Stimulated activated naive CD8-positive, alpha-beta T cell treated with anti-CD3 and anti-CD28 coated beads, Interleukin-15, Interleukin-2, amounts not matched to agents 100 U/mL and 50 U/mL, for 24 hours (primary cell): ENCODE data around the gene HDAC5.
"Not testable (repeated sequence)": the region's sequence is repeated elsewhere in the genome, so short reads cannot be mapped to it uniquely, and the experiment has no call there.

Experiments used
- ATAC-seq: fragments of 150-1000 bp; cut with Tn5 transposase; one replicate; pipeline ENCODE4 v1.10.0; 2021
- DNase-seq: peaks from one replicate; pipeline ENCODE4 v3.0.0; 2021

The HDAC5 gene

GRCh38 chr17:44066204-44066930, 57.1 kb downstream of the HDAC5 start, which contains the start of gene LSM12:
TSS of gene LSM12 (minus strand) at chr17:44066671. CDS start at chr17:44066587, 84 bp downstream.
- peak; percentile 74 for ATAC-seq
- DNase-seq, result peak; percentile 96

DNA sequence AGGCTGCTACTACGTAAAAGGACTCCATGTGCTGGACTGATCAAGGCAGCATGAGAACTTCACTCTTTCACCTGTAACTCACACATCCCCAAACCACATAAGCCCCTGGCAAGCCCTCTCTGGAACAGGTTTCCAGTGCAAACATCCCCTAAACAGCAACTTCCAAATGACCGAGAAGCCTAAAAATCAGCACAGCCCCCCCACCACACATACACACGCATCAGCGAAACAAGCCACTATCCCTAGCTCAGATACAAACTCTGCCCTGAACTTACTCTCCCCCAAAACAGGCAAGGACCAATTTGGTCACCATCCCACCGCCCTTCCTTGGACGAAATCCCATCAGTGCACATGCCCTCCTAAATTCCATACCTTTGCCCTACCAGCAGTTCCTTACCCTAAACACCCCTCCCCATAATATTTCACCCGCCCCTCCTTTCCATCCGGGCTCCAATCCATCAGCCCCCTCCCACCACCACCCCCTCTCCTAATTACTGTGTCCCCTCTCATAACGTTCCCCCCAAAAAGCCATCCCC, 57.7 kb downstream of the HDAC5 start:
- no peak for ATAC-seq

DNA sequence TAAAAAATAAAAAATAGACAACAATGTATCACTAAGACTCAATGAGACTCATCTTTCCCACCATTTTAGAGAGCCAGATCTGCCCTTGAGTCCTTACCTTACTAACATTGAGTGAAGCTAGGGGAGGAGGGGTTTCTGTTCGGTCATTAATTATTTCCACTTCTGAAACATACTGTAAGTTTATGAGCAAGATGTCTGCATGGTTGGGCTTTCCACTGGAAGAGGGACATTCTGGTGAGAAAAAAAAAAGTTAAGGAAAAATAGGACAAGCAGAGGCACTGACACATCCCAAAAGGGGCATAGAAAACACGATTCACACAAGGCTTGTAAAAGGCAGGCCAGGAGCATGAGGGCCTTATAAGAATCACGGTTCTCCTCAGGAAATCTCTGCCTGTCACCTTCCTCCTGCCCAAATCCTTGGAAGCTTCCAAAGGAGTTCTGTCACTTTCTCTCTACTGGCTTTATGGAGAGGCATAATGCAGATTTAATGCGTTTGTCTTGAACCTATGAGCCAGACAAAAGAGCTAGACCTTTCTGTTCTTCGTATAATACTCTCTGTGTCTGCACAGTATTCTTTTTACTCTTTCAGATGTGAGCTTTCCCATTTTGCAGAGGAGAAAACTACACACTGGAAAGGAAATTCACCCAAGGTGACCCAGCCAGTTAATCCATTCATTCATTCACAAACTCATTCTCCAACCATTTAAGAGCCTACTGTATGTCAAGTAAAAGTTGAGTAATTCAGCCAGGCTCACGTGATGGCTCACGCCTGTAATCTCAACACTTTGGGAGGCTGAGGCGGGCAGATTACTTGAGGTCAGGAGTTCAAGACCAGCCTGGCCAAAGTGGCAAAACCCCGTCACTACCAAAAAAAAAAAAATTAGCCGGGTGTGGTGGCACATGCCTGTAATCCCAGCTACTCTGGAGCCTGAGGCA, 59.5 kb downstream of the HDAC5 start:
- DNase-seq (no peak), ATAC-seq (no peak)

More for the DNA sequence above, 57.7 kb downstream of the HDAC5 start:
- DNase-seq, result peak; percentile 21

DNA sequence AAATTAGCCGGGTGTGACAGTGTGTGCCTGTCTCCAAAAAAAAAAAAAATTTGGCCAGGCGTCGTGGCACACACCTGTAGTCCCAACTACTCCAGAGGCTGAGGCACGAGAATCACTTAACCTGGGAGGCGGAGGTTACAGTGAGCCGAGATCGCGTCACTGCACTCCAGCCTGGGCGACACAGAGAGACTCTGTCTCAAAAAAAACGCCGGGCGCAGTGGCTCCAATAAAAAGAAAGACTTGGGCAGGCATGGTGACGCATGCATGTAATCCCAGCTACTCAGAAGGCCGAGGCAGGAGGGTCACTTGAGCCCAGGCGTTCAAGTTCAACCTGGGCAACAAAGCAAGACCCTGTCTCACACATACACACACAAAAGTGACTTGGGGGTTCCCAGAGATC, 60.6 kb downstream of the HDAC5 start:
- DNase-seq, result no peak
- no peak for ATAC-seq

GRCh38 chr17:44061446-44061845, 62.0 kb downstream of the HDAC5 start:
- no peak for DNase-seq
- no peak for ATAC-seq

DNA sequence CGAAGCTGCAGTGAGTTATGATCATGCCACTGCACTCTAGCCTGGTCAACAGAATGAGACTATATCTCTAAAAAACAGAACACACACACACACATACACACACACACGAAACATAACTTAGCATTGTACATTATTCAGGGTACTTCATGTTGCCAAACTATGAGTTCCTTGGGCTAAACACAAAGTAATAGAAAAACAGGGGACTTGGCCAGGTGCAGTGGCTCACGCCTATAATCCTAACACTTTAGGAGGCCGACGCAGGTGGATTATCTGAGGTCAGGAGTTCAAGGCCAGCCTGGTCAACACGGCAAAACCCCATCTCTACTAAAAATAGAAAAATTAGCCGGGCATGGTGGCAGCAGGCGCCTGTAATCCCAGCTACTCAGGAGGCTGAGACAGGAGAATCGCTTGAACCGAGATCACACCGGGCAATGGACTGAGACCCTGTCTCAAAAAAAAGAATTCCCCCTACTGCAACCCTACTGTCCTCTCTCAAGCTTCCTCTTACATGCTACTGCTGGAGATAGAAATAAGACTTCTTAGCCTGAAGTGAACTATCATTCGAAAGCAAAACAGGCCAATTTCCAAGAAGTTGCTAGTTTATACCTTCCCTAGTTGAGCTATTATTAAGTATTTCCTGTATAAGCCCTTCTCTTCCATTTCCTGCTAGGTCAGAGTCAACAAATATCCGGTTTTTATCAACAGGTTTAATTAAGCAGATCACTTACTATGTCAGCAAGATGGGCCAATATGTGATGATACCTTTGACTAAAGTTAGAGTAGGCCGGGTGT, 64.1 kb downstream of the HDAC5 start:
- DNase-seq, result no peak
- ATAC-seq, result no peak

GRCh38 chr17:44053125-44053872, 70.1 kb downstream of the HDAC5 start:
- no peak for DNase-seq
- no peak for ATAC-seq

DNA sequence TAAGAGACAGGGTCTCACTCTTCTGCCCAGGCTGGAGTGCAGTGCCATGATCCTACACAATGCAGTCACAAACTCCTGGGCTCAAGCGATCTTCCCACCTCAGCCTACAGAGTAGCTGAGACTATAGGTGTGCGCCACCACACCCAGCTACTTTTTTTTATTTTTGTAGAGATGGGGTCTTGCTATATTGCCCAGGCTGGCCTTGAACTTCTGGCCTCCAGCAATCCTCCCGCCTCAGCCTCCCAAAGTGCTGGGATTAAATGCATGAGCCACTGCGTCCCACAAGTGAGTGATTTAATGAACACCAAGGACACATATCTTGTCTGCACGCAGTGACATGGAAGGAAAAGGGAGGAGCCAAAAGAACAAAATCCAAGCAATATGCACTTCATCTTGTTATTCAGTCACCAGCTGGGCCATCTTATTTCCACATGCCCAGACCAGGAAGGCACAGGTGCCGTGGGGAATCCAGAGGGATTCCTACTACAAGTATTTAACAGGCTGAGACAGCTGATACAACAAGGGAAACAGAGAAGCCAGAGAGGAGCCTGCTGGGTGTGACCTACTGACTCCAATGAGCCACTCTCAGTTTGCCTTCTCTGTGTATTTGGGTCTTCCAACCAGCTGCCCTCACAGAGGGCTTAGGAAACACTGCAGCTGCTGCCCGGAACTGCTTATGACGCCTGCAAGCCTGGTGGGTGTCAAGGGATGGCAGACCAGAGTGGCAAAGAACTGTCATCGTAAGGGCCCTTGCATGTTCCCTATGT, 74.0 kb downstream of the HDAC5 start:
- no peak for DNase-seq
- no peak for ATAC-seq

GRCh38 chr17:44046893-44047292, 76.5 kb downstream of the HDAC5 start:
- not testable (repeated sequence) for ATAC-seq, DNase-seq

DNA sequence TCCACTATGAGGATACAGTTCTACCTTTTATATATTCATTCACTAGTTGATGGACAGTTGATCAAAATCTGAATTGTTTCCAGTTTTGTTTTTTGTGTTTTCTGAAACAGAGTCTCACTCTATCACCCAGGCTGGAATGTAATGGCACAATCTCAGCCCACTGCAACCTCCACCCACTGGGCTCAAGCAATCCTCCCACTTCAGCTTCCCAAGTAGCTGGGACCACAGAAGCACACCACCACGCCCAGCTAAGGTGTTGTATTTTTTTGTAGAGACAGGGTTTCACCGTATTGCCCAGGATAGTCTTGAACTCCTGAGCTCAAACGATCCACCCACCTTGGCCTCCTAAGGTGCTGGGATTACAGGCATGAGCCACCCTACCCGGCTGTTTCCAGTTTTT, 78.0 kb downstream of the HDAC5 start:
- DNase-seq (no peak), ATAC-seq (no peak)

GRCh38 chr17:44044071-44044470, 79.4 kb downstream of the HDAC5 start:
- ATAC-seq, result no peak
- DNase-seq, result no peak

DNA sequence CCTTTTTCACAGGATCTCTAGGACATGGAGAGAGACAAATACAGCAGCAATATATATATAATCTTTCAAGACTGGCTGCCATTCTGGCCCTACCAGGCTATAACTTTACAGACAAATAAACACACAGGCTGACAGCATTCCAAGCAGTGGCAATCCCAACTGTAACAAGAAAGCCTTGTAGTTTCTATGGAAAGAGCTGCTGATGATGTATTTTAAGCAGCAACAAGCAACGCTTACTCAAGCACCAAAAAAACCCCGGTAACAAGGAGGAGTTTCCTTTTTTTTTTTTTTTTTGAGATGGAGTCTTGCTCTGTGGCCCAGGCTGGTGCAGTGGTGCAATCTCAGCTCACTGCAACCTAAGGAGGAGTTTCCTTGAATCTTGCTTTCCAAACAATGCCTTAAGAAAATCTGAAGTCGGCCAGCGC, 80.2 kb downstream of the HDAC5 start:
- no peak for ATAC-seq
- no peak for DNase-seq

- DNase-seq, result no peak
- no peak for ATAC-seq
Measured at GRCh38 chr17:44039829-44040635, 83.4 kb downstream of the HDAC5 start.

DNA sequence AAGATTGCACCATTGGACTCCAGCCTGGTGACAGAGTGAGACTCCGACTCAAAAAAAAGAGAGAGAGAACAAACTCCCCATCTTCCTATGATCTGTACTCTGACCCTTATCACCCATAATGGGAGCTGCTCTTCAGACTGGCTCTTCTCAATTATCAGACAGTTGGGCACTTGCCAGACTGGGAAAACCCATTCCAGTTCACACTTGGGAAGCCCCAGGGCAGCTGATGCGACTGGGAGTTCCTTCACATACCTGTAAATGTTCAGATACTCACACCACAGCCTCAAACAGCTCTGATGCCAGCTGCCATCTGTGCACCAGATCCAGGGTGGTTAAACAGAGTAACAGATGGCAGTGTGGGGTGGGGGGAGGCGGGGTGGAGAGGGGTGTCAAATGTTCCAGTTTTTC, 84.8 kb downstream of the HDAC5 start:
- DNase-seq (no peak), ATAC-seq (no peak)

GRCh38 chr17:44037471-44037870, 86.0 kb downstream of the HDAC5 start:
- DNase-seq, result no peak
- ATAC-seq, result no peak

- DNase-seq, ATAC-seq: not testable (repeated sequence)
Measured at GRCh38 chr17:44034688-44035087, 88.8 kb downstream of the HDAC5 start.

GRCh38 chr17:44033861-44034408, 89.5 kb downstream of the HDAC5 start:
- DNase-seq (no peak), ATAC-seq (no peak)

DNA sequence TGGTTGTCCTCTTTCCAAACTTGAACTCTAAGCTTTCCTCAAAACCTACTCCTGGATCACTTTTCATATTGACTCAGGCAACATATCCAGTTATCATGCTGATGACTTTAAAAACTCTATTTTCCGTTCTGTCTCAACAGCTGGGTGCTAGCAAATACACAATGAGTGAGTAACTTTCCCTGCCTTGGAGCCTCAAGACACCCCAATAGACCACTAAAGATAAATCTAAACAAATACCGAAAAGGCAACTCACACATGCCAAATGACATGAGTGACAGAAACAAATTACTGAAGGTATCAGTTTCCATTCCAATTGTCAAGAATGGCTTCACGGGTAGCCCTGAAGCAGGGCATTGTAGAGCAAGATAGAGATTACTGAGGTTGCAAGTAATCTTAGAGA, 93.0 kb downstream of the HDAC5 start:
- DNase-seq, result no peak
- ATAC-seq, result no peak

GRCh38 chr17:44029736-44030135, 93.7 kb downstream of the HDAC5 start:
- DNase-seq (no peak), ATAC-seq (no peak)
